Right lobe of liver (tissue), 6 donors: ENCODE measurements around the gene PRRC2C. TPM values are rescaled to one million over a fixed set of nuclear protein-coding genes. Genes with fewer than 3 reads are reported as not detected.
A peak's percentile ranks its signal among the peaks of the same experiment; 100 is the strongest.

Experiments
- ATAC-seq, 4 donors: fragments of 200-7000 bp; cut with Tn5 transposase; one replicate each; pipeline ENCODE4 v1.9.1; 2020; ENCODE audit warnings: mild to moderate bottlenecking in 4 of 4, moderate library complexity in 4 of 4
- DNase-seq, 3 donors: peaks; one replicate each; pipeline ENCODE4 v3.0.0-alpha.2; 2020
- H3K27ac ChIP-seq, 3 donors: fragments of 200-600 bp; one replicate each; pipeline ENCODE4 v1.8.0; 2022
- H3K27me3 ChIP-seq, 2 donors: fragments of 200-600 bp; one replicate each; pipeline ENCODE4 v1.8.0; 2022
- H3K36me3 ChIP-seq, 4 donors: fragments of 200-600 bp; sonication (generic) in 1 of 4; one replicate each; pipeline versions ENCODE4 v1.5.1 to v1.8.0; 2017 to 2022; ENCODE audit warnings: control low read depth in 1 of 4
- H3K4me1 ChIP-seq, 4 donors: fragments of 200-600 bp; sonication (generic) in 1 of 4; one replicate each; pipeline versions ENCODE4 v1.5.1 to v1.8.0; 2017 to 2022; ENCODE audit warnings: control low read depth in 1 of 4
- H3K4me3 ChIP-seq, 3 donors: fragments of 200-600 bp; one replicate each; pipeline ENCODE4 v1.8.0; 2022
- H3K9me3 ChIP-seq, 4 donors: fragments of 200-600 bp; sonication (generic) in 1 of 4; one replicate each; pipeline versions ENCODE4 v1.5.1 to v1.8.0; 2017 to 2022; ENCODE audit warnings: control low read depth in 1 of 4
- CTCF ChIP-seq, 4 donors: fragments of 200-600 bp in 3 of 4; fragments of 450-650 bp in 1 of 4; IDR thresholded peaks; one replicate each; pipeline versions ENCODE4 v1.5.1 to v1.8.0; 2016 to 2022; ENCODE audit warnings: antibody characterized with exemption in 4 of 4, mild to moderate bottlenecking in 2 of 4
- POLR2A ChIP-seq: fragments of 450-650 bp; IDR thresholded peaks from one replicate; pipeline ENCODE4 v1.6.1; 2017; ENCODE audit warnings: antibody characterized with exemption, mild to moderate bottlenecking
- WGBS: methylation state at CpG from one replicate; pipeline ENCODE4 v1.1.6; 2018; ENCODE audit warnings: low coverage, low lambda C conversion rate; ENCODE audit not compliant: insufficient coverage; ENCODE audit errors: missing lambda C conversion rate; 5-methylcytosine and 5-hydroxymethylcytosine counted together
- intact Hi-C, 2 donors: fragments of 100-400 bp; cut with DNase I; formaldehyde crosslinking; loops; one replicate each; pipeline versions ENCODE4 v1.11.2 to v1.14.1; 2022
- total RNA-seq, 6 experiments: library from RNA; depleted of rRNA in 2 of 6; stranded (reverse); fragments of >200 nt in 2 of 6; fragmentation: NEBNext Ultra II Directional in 3 of 6; extraction: Animal tissue kit (Norgen Biotek cat#: 25700) in 3 of 6; gene quantifications; one replicate each; pipeline versions ENCODE4 v1.1.0 to v1.2.4, GENCODE V29; 2016 to 2023
- donor health status: DM: no; HTN: yes; CAD: no.
- donor health status: DM: no; HTN: no; CAD: no.
- donor health status: DM: no; HTN: no; CAD: no.
- donor health status: DM: no; HTN: yes; CAD: no.
- donor health status: DM: no; HTN: yes; CAD: no.

Gene PRRC2C
- total RNA-seq, 6 experiments from 2014 or later = 39.1 to 59.9 (median 48.5) TPM

GRCh38 chr1:171566467-171566866 is 81.1 kb downstream of the PRRC2C start:
- Histone ChIP-seq H3K9me3 (no peaks in the 10 kb centered on the region), H3K36me3 (peaks cover 0 to 61% (median 19%) of the 10 kb centered on the region in 4 donors), H3K4me3 (no peak overlapping the region), H3K4me1 (no peaks in the 10 kb centered on the region), H3K27ac (no peak overlapping the region), H3K27me3 (no peaks in the 10 kb centered on the region)
- 41% methylated on average over 3 of the region's 3 CpGs for WGBS
- intact Hi-C loops = no loop called here
- DNase-seq = no peak
- ATAC-seq = peak in 1 of 4 donors; percentile 34
- TF ChIP-seq POLR2A = no peak
- peak in 3 of 4 donors; percentile 11 to 28 (median 17) for TF ChIP-seq CTCF (IDR thresholded peaks at IDR 0.05)

- ATAC-seq (no peak), DNase-seq (no peak)
- no peaks in the 10 kb centered on the region for H3K27me3 ChIP-seq
- 93% methylated on average over 2 of the region's 2 CpGs for WGBS
- no peaks in the 10 kb centered on the region for H3K4me1 ChIP-seq
- H3K9me3 ChIP-seq = no peaks in the 10 kb centered on the region
- no peak overlapping the region for H3K4me3 ChIP-seq
- intact Hi-C loops = no loop called here
- no peak overlapping the region for H3K27ac ChIP-seq
- TF ChIP-seq POLR2A = no peak
- TF ChIP-seq CTCF (IDR thresholded peaks at IDR 0.05) = no peak
- peaks cover 2 to 61% (median 14%) of the 10 kb centered on the region in 4 donors for H3K36me3 ChIP-seq
Measured at GRCh38 chr1:171570295-171570694, 85.0 kb downstream of the PRRC2C start.

GRCh38 chr1:171576144-171576543 is 90.8 kb downstream of the PRRC2C start:
- intact Hi-C loops = no loop called here
- DNase-seq = no peak
- no peaks in the 10 kb centered on the region for H3K9me3 ChIP-seq
- H3K36me3 ChIP-seq = peaks cover 7 to 62% (median 28%) of the 10 kb centered on the region in 4 donors
- no peaks in the 10 kb centered on the region for H3K4me1 ChIP-seq
- H3K27ac ChIP-seq = no peak overlapping the region
- H3K27me3 ChIP-seq = no peaks in the 10 kb centered on the region
- TF ChIP-seq POLR2A (no peak), CTCF (IDR thresholded peaks at IDR 0.05) (no peak)
- no peak for ATAC-seq
- 100% methylated on average over 1 of the region's 1 CpG for WGBS
- H3K4me3 ChIP-seq = no peak overlapping the region

GRCh38 chr1:171581226-171581625 is 95.9 kb downstream of the PRRC2C start:
- H3K27ac ChIP-seq = no peak overlapping the region
- H3K36me3 ChIP-seq = peaks cover 0 to 66% (median 31%) of the 10 kb centered on the region in 4 donors
- DNase-seq (no peak), ATAC-seq (no peak)
- intact Hi-C loops = loop anchor here in 1 of 2 donors (10.0 kb wide), 1 partner anchor 46 kb away; no protein-coding TSS in a partner anchor
- H3K27me3 ChIP-seq = no peaks in the 10 kb centered on the region
- no peaks in the 10 kb centered on the region for H3K9me3 ChIP-seq
- no peaks in the 10 kb centered on the region for H3K4me1 ChIP-seq
- WGBS = 91% methylated on average over 3 of the region's 3 CpGs
- TF ChIP-seq CTCF (IDR thresholded peaks at IDR 0.05) (no peak), POLR2A (no peak)
- no peak overlapping the region for H3K4me3 ChIP-seq

GRCh38 chr1:171581766-171582165 is 96.4 kb downstream of the PRRC2C start:
- H3K27me3 ChIP-seq = no peaks in the 10 kb centered on the region
- DNase-seq (no peak), ATAC-seq (no peak)
- H3K27ac ChIP-seq = no peak overlapping the region
- TF ChIP-seq CTCF (IDR thresholded peaks at IDR 0.05) = no peak
- TF ChIP-seq POLR2A = no peak
- no peaks in the 10 kb centered on the region for H3K4me1 ChIP-seq
- peaks cover 0 to 64% (median 31%) of the 10 kb centered on the region in 4 donors for H3K36me3 ChIP-seq
- intact Hi-C loops = loop anchor here in 1 of 2 donors (10.0 kb wide), 1 partner anchor 47 kb away; no protein-coding TSS in a partner anchor
- no peaks in the 10 kb centered on the region for H3K9me3 ChIP-seq
- no peak overlapping the region for H3K4me3 ChIP-seq
